OCI-LY3 (cell line): ENCODE measurements around the gene CD109.

ENCODE experiments used
- CTCF ChIP-seq: fragments of 200-600, 300-600 bp; sonication (generic); IDR thresholded peaks from 2 replicates; pipeline ENCODE4 v1.5.1; 2014; ENCODE audit warnings: antibody characterized with exemption, low read length, low read depth
- EZH2phosphoT487 ChIP-seq: fragments of 200-600 bp; shearing (Covaris generic); IDR thresholded peaks from 2 replicates; pipeline ENCODE4 v1.6.1; 2018; ENCODE audit warnings: antibody characterized with exemption, mixed run types, low read depth

GRCh38 chr6:73679009-73679408 lies 17.0 kb upstream of the CD109 start:
- TF ChIP-seq CTCF = no peak
- TF ChIP-seq EZH2phosphoT487 = no peak
